ENCODE data around the gene SHB.

- TF ChIP-seq POLR2AphosphoS5 (IDR thresholded peaks at IDR 0.05), result no peak
- TF ChIP-seq, protein P1, sequence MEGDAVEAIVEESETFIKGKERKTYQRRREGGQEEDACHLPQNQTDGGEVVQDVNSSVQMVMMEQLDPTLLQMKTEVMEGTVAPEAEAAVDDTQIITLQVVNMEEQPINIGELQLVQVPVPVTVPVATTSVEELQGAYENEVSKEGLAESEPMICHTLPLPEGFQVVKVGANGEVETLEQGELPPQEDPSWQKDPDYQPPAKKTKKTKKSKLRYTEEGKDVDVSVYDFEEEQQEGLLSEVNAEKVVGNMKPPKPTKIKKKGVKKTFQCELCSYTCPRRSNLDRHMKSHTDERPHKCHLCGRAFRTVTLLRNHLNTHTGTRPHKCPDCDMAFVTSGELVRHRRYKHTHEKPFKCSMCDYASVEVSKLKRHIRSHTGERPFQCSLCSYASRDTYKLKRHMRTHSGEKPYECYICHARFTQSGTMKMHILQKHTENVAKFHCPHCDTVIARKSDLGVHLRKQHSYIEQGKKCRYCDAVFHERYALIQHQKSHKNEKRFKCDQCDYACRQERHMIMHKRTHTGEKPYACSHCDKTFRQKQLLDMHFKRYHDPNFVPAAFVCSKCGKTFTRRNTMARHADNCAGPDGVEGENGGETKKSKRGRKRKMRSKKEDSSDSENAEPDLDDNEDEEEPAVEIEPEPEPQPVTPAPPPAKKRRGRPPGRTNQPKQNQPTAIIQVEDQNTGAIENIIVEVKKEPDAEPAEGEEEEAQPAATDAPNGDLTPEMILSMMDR (IDR thresholded peaks at IDR 0.05 in 8 of 11, conservative IDR thresholded peaks at IDR 0.05 in 3 of 11), result no peak
Measured at GRCh38 chr9:37924538-37924937, 144.5 kb downstream of the SHB start.
